IPS DF 4.7 (cell line): ENCODE measurements around the gene GLG1.
"Not testable (repeated sequence)": the region's sequence is repeated elsewhere in the genome, so short reads cannot be mapped to it uniquely, and the experiment has no call there.

Source experiments
- DNase-seq: peaks from one replicate; pipeline ENCODE4 v3.0.0-alpha.2; 2013; ENCODE audit warnings: low spot score; ENCODE audit errors: extremely low read depth

The GLG1 gene

DNA sequence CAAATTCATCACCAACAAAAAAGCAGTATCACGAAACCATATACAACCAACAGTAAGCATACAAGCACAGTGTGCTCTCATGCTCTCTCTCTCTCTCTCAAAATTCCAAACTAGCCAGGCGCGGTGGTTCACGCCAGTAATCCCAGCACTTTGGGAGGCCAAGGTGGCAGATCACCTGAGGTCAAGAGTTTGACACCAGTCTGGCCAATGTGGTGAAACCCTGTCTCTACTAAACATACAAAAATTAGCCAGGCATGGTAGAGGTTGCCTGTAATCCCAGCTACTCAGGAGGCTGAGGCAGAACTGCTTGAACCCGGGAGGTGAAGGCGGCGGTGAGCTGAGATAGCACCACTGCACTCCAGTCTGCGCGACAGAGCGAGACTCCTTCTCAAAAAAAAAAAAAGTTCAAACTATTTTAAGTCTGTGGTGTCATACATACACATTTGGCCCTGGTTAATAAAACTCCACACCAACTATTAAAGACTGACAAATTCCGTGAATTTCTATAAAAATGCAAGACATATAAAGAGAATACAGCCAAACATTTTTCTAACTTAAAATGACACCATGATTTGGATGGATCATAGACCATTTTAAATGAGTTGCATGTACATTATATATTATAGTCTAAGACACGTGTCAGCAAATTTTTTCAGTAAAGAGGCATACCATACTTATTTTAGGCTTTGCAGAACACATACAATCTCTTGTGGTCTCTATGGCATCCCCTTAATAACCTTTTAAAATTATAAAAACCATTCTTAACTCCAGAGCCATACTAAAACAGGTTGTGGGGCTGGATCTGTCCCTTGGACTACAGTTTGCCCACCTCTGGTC lies 30.9 kb downstream of the GLG1 start:
- no peak for DNase-seq

DNA sequence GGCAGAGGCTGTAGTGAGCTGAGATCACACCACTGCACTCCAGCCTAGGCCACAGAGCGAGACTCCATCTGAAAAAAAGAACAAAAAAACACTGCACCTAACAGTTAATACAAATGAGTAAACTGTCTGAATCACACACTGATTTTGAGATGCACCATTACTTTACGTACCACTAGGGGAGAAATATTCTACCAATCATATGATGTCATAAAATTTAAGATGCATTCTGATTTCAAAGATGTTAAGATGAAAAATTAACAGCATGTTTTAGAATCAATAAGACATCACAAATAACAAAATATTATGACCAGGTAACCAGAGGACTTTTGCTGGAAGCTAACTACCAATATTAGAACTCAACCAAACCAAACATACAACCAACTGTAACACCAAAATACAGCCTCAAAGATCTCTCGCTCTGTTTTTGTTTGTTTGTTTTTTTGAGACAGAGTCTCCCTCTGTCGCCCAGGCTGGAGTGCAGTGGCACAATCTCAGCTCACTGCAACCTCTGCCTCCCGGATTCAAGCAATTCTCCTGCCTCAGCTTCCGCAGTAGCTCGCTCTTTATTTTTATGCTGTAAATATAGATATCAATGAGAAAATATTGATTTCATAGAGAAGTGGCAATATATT lies 31.6 kb downstream of the GLG1 start:
- no peak for DNase-seq

DNA sequence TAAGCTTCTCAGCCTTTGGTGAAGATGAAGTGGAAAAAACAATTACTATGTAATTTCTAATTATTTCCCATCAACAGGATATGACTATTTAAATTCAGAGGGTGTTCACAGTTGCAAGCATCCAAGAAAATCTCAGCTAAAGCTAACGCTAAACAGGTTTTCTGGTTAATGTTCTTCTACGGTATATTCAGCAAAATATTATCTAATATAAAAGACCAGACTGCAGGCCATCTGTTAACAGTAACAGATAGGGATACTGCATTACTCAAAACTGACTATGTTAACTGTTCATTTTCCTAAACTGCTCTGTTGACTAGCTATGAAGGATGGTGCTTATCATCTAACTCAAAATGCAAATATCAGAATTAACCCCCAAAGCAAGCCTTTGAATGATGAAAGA lies 32.8 kb downstream of the GLG1 start:
- no peak for DNase-seq

DNA sequence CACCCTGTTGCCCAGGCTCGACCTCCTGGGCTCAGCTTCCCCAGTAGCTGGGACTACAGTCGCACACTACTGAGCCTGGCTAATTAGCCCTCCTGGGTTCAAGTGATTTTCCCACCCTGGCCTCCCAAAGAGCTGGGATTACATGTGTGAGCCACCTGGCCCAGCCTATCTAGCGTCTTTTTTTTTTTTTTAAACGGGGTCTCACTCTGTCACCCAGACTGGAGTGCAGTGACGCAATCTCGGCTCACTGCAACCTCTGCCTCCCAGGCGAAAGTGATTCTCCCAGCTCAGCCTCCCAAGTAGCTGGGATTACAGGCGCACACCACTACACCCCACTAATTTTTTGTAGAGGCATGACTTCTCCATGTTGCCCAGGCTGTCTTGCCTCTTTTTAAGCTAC lies 33.3 kb downstream of the GLG1 start:
- no peak for DNase-seq

DNA sequence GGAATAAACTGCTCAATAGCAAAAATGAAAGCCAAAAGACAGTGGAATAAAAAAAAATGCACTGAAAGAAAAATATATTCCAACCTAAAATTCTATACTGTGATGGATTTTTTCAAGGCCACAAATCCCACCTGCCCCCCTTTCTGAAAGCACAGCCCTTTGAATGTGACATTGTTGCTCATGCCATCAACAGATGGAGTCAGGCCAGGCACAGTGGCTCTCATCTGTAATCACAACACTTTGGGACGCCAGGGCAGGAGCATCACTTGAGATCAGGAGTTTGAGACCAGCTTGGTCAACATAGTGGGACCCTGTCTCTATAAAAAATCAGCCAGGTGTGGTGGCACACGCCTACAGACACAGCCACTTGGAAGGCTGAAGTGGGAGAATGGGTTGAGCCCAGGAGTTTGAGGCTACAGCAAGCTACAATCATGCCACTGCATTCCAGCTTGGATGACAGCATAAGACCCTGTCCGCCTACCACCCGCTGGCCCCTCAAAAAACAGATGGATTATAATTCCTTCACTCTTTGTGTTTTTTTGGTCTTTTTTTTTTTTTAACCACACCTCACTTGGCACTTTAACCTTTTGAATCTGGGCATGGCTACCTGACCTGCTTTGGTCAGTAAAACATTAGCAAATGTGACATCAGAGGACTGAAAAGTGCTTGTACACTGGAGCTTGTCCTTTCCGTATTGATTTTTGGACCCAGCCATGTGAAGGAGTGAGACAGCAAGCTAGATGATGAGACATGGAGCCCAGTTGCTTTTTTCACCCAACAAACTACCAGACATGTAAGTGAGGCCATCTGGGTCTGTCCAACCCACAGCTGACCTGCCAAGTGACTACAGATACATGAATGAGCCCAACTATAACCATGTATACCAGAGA lies 36.3 kb downstream of the GLG1 start:
- no peak for DNase-seq

DNA sequence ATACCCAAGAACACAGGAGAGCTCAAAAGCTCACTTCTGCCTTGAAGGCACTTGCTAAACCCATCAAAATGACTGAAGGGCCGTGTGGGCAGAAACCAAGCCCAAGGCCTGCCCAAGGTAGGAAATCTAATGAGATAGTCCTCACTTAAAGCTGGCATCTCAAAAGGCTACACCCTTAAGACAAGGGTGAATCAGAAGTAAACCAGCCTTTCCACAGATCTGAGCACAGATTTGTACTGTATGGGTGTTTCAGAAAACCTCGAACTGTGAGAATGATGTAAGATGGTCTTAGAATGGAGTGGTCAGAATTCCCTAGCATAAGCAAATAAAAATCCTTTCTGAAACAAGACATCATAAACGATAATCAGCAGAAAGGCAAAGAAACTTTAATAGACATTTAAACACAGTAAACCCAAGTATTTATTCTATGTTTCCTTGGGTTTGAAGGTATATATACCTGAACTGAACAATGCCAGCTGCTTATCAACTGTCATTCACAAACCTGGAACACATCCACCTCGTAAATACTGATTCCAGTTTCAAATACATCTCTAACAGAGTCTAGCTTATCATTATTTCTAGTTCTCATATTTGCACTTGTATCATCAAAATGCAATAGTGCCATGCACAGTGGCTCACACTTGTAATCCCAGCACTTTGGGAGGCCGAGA lies 37.8 kb downstream of the GLG1 start:
- DNase-seq, result no peak

DNA sequence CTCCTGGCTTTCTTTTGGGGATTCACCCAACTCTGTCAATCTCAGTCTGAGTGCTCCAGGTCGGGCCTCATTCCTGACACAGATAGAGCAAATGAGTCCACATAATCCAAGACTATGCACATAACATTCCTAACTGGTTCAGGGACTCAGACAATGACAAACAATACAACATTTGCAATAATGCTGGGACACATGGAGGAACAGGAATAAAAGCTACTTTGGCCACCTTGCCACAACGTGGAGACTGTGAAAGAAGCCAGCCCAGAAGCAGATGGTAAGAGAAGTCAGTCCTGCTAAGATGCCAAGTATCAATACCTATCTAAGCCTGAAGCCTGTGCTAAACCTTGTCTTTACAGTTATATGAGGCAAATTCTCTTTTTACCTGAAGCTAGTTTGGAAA lies 39.0 kb downstream of the GLG1 start:
- no peak for DNase-seq

DNA sequence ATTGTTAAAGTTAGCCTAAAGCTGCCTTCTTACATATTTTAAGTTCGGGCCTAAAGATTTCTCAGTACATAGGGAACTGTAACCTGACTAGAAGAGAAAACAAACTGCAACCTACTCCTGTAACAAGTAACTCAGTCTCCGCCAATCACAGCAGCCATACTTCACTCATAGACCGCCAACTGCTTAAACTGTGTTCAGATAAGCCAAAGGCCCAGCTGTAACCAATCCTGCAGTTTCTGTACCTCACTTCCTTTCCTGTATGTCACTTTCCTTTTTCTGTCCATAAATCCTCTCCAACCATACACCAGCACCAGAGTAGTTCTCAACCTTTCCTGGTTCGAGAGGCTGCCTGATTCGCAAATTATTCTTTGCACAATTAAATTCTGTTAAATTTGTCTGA lies 41.5 kb downstream of the GLG1 start:
- DNase-seq, result no peak

DNA sequence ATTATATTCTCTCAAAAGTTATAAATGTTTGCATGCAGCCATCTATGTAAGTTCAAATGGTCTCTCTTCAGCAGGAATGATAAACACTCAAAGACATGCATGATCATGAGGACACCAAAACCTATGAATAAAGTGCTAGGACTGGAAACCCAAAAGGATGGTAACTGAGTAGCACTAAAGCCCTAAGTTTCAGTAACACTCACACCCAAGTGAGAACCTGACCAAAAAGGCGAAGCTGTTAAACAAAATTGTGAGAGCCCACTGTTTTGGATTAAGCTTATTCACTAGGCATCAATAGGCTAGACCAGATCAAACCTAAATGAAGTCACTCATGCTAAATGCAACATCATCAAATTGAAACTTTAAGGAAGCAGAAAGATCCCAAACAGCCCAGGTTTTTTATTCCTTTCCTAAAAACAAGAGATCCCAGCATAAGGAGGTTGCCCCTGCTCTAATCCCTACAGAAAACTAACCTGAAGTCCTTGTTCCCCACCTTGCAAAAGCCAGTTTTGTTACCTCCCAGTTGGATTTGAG lies 42.4 kb downstream of the GLG1 start:
- DNase-seq, result no peak

DNA sequence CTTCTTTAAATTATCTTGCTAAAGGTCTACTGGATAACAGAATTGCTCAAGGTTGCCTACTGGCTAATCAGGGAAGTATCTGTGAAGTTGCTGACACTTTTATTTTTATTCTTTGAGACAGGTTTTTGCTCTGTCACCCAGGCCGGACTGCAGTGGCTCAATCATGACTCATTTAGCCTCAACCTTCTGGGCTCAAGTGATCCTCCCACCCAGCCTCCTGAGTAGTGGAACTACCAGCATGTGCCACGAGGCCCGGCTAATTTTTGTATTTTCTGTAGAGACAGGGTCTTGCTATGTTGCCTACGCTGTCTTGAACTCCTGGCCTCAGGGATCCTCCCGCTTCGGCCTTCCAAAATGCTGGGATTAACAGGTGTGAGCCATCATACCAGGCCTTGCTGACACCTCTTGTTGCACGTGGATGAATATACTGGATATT lies 43.1 kb downstream of the GLG1 start:
- DNase-seq, result no peak

DNA sequence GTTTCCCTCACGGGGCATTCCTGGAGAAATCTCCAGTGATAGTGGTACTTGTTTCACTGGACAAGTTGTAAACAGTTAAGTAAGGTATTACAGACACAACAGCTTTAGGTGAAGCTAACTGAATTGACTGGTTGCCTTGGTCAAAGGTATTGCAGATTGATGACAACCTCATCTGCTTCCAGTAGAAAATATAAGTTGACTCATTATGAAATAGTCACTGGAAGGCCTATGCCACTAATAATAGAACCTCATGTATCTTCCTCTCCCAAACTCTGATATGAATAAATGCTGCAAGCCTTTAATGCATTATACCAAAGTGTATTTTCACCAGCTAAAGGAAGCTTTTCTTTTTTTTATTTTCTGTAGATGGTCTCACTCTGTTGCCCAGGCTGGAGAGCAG lies 44.8 kb downstream of the GLG1 start:
- no peak for DNase-seq

DNA sequence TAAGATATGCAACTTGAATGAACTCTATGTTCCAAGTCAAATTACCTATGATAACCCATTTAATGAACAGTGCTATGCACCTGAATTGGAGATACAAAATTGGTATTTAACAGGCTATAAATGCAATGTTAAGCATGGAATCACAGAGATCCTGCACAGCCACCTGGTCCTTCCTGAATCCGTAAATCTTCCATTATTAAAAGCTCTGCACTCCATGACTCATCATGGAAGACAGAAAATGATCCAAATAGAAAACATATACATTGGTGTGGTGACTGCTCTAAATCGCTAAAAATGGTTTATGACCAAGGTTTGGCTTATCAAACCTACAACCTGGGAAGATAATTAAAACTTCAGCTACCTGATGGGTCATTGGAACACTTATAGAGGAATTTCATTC lies 45.3 kb downstream of the GLG1 start:
- DNase-seq, result no peak

DNA sequence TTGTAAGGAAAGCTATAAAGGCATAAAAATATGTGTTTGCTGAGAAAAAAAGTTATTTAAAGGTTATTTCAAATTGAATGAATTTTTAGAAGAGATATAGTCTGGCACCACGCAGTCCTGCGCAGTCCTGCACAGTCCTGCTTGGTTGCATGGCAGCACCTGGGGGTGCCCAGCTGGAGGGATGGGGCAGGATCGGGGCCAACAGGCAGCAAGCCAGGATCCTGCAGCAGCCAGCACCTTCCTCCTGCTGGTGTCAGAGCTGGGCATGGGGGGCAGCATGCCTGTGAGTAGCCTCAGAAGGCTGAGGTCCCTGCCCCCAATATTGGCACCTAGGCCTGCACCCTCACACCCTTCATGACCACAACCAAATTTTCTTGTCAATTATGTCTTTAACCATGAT lies 46.0 kb downstream of the GLG1 start:
- DNase-seq, result no peak

DNA sequence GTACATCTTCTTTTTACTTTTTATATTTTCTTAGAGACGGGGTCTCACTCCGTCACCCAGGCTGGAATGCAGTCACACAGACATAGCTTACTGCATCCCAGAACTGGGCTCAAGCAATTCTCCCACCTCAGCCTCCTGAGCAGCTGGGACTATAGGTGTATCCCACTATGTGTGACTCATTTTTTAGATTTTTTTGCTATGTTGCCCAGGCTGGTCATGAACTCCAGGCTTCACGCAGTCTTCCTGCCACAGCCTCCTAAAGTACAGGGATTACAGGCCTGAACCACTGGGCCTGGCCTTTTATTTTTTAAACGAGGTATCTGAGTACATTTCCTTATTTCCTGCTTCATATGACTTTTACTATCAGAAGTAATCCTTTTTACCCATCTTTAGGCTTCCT lies 48.0 kb downstream of the GLG1 start:
- no peak for DNase-seq

DNA sequence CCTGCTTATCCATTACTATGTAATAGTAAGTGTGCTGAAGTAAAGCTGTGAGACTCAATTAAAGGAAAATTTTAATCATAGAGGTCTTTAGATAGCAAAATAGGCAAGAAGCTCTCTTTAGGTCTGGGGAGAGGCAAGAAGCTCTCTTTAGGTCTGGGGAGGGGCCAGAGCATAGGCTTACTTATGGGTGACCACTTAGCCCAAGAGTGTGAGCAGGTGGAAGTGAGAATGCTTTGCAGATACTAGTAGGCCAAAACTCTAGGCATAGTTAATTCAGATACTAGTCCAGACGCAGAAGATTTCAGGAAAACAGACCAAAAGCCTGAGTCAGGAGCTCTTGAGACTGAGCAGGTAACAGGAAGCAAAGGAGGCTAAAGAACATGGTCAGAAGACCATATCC lies 49.6 kb downstream of the GLG1 start:
- DNase-seq, result no peak

DNA sequence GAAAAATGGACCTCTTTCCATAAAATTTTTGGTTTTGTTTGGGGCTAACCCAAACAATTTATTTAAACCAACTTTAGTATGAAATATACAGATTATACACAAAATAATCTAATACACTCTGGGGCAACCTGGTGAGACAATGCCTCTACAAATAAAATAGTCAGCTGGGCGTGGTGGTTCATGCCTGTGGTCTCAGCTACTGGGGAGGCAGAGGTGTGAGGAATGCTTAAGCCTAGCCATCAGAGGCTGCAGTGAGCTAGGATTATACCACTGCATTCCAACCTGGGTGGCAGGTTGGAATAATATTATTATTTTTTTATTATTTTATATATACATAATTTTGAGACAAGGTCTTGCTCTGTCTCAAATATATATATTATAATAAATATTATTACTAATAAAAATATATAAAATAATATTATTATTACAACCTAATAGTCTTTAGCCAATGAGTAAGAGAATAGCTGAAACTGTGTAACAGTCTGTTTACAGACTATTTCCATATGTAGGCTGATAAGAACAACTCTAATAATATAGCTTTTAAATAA lies 50.5 kb downstream of the GLG1 start:
- DNase-seq, result no peak

DNA sequence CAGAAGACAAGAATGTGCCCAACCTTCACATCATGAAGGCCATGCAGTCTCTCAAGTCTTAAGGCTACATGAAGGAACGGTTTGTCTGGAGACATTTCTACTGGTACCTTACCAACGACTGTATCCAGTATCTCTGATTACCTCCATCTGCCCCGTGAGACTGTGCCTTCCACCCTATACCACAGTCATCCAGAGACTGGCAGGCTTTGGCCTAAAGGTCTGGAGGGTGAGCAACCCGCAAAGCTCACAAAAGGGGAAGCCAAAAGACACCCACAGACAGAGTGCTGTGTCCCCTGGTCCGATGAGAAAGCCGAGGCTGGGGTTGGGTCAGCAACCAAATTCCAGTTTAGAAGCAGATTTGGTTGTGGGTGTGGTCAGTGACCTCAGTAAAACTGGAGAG lies 54.6 kb downstream of the GLG1 start:
- not testable (repeated sequence) for DNase-seq

DNA sequence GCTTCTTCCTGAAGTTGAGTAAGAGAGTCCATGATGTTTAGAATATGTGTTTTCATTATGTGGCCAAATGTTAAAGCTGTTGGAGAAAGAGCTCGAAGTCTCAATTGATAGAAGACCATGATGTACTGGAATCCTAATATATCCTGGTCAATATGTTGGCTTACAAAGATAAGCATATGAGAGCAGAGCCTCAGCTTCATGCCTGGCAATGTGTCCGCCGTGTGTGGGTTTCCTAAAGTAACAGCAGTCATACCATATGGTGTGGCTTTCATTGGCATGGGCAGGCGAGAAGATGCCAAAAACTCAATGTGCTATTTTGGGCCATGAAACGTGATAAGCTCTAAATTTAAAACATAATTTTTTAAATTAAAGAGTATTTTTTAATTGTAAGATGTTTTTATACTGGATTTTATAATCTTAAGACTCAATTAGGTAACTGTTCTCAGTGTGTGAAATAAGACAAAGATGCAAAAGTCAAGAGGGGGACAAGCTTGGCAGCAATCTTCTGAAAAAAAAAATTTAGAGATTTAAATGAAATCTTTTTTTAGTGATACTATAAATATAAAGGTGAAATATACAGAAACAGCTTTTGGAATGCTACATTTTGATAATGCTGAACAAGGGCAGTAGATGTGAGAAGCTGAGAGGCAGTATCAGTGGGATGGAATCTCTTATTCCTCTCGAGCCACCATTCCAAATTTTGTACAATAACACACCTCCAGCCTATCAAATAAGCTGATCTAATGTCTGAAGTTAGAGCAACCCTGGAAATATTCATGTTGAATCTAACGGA lies 56.5 kb downstream of the GLG1 start:
- DNase-seq, result not testable (repeated sequence)

DNA sequence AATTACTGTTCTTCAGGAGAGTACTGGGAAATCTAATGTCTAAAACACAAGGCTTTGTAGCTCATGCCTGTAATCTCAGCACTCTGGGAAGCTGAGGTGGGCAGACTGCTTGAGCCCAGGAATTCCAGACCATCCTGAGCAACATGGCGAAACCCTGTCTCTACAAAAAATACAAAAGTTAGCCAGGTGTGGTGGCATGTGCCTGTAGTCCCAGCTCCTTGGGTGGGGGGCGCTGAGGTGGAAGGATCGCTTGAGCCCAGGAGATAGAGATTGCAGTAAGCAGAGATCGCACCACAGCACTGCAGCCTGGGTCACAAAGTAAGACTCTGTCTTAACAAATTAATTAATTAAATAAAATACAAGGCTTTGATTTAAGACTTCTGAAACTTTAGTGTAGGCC lies 60.8 kb downstream of the GLG1 start:
- DNase-seq, result not testable (repeated sequence)

DNA sequence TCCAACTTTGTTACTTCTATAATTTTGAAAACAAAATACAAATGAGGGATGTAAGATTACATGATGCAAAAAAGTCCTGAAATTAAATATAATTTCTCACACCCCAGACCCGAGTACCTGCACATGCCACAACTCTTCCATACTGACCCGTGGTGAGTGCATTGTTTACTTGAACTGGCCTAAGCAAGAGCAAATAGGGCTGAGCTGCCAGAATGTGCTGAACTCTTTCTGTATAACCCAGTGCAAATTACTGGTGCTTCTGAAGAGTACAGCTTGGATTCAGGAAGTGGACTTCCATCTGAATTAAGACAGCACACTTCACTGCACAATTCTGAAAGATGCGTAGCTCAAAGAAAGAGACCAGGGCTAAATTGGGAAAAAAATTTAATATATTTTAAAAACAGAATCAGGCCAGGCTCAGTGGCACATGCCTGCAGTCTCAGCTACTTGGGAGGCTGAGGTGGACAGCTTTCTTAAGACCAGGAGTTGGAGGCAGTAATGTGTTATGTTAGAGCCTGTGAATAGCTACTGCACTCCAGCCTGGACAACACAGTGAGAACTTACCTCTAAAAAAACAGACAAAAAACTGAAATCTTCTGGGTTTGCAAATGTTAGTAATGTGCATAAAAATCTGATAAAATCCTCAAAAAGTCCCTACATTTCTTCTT lies 63.9 kb downstream of the GLG1 start:
- not testable (repeated sequence) for DNase-seq
